ENCODE data around the gene RADIL. TPM values are rescaled to one million over a fixed set of nuclear protein-coding genes. Genes with fewer than 3 reads are reported as not detected.
"Not testable (repeated sequence)": the region's sequence is repeated elsewhere in the genome, so short reads cannot be mapped to it uniquely, and the experiment has no call there.

RADIL gene, protein sequence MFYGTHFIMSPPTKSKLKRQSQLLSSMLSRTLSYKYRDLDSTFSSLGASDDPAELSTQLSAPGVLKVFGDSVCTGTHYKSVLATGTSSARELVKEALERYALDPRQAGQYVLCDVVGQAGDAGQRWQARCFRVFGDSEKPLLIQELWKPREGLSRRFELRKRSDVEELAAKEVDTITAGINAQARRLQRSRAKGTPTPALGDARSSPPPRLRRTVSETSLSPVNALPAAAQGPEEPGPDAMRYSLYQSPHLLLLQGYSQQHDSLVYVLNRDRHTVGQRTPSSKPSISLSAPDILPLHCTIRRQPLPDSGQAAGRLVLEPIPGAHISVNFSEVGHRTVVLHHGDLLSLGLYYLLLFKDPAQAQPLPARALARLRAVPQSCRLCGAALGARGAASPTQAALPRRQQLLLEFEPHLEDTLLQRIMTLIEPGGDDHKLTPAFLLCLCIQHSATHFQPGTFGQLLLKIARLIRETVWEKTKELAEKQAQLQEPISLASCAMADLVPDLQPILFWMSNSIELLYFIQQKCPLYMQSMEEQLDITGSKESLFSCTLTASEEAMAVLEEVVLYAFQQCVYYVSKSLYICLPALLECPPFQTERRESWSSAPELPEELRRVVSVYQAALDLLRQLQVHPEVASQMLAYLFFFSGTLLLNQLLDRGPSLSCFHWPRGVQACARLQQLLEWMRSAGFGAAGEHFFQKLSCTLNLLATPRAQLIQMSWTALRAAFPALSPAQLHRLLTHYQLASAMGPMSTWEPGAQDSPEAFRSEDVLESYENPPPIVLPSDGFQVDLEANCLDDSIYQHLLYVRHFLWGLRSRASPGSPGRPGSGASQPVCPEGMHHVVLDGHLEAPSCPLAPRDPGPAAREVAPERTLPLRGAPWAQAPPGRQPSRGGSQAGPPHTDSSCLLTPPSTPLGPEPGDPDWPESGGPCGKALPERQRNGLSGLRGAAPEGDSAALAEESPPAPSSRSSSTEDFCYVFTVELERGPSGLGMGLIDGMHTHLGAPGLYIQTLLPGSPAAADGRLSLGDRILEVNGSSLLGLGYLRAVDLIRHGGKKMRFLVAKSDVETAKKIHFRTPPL
- total RNA-seq, result 19.8 TPM

- DNase-seq (ENCODE audit: low spot score), result peak; percentile 98
- ATAC-seq, result peak; percentile 94
- intact Hi-C loops (cut with DNase I), result loop anchor here (2.0 to 5.0 kb wide), 2 partner anchors 29 to 81 kb away; no protein-coding TSS in a partner anchor
Measured at GRCh38 chr7:4883372-4884144, at the start of gene RADIL. RADIL (minus strand) TSS chr7:4883716; CDS start chr7:4878139, 5,577 bp downstream.

DNA sequence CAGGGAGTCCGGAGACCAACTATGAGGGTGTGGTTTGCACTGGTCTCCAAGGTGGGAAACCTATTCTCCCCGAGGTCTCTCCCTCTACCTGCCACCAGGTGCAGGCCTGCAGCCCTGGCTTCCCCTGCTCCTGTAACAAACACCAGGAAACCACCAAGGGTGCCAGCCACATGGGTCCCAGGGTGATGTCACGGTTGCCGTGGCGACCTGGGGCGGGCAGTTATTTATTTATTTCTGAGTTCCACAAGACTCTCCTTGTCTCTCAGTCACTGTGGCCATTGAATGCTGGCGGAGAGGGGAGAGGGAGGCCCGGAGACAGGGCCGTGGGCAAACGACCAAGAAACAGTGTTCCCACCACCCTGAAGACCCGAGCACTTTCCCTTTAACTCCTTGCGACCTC lies 48.4 kb upstream of the RADIL start:
- DNase-seq (ENCODE audit: low spot score), result peak; percentile 81
- peak; percentile 70 for ATAC-seq
- intact Hi-C loops (cut with DNase I), result no loop called here

DNA sequence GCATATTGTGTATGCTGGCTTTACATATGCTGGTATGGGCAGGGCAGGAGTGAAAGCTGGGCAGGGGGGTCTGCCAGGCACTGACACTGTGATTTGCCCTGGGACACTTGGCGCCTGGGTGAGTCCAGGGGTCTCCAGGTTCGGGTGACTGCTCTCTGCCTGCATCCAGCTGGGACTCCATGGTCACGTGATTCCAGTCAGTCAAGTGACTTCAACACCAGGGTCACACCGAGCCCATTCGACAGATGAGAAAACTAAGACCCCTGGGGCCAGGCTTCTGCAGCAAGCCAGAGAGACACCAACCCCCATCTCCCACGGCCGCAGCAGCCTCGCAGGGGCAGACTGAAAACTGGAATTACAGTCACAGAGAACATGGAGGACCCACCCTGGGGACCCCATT lies 45.5 kb upstream of the RADIL start:
- DNase-seq (ENCODE audit: low spot score), result no peak
- ATAC-seq, result no peak
- intact Hi-C loops (cut with DNase I), result no loop called here

DNA sequence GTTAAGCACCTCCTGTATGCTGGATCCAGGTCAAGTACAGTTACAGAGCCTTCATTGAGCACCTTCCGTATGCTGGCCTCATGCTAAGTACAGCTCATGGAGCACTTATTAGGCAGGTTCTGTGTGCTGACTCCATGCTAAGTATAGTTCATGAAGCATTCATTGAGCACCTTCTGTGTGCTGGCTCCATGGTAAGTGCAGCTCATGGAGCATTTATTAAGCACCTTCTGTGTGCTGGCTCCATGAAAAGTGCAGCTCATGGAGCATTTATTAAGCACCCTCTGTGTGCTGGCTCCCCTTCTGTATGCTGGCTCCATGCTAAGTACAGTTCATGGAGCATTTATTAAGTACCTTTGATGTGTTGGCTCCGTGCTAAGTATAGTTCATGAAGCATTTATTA lies 44.9 kb upstream of the RADIL start:
- no peak for DNase-seq (ENCODE audit: low spot score)
- ATAC-seq, result no peak
- intact Hi-C loops (cut with DNase I), result no loop called here

- intact Hi-C loops (cut with DNase I), result loop anchor here (5.0 kb wide), 1 partner anchor 58 kb away; the partner anchor contains the start of gene PAPOLB
- no peak for DNase-seq (ENCODE audit: low spot score)
- no peak for ATAC-seq
Measured at GRCh38 chr7:4919969-4920766, 36.7 kb upstream of the RADIL start.

- no peak for DNase-seq (ENCODE audit: low spot score)
- ATAC-seq, result no peak
- intact Hi-C loops (cut with DNase I), result loop anchor here (5.0 kb wide), 1 partner anchor 54 kb away; the partner anchor contains the start of gene PAPOLB
Measured at GRCh38 chr7:4916113-4916512, 32.6 kb upstream of the RADIL start.

GRCh38 chr7:4911111-4911828 lies 27.8 kb upstream of the RADIL start:
- no peak for DNase-seq (ENCODE audit: low spot score)
- intact Hi-C loops (cut with DNase I), result no loop called here
- no peak for ATAC-seq

- DNase-seq (ENCODE audit: low spot score) (no peak), ATAC-seq (no peak)
- intact Hi-C loops (cut with DNase I), result loop anchor here (10.0 kb wide), 1 partner anchor 1842 kb away; no protein-coding TSS in a partner anchor
Measured at GRCh38 chr7:4906682-4907081, 23.2 kb upstream of the RADIL start.

GRCh38 chr7:4905171-4905570 lies 21.7 kb upstream of the RADIL start:
- no peak for ATAC-seq
- intact Hi-C loops (cut with DNase I), result loop anchor here (10.0 kb wide), 1 partner anchor 1840 kb away; no protein-coding TSS in a partner anchor
- DNase-seq (ENCODE audit: low spot score), result no peak

DNA sequence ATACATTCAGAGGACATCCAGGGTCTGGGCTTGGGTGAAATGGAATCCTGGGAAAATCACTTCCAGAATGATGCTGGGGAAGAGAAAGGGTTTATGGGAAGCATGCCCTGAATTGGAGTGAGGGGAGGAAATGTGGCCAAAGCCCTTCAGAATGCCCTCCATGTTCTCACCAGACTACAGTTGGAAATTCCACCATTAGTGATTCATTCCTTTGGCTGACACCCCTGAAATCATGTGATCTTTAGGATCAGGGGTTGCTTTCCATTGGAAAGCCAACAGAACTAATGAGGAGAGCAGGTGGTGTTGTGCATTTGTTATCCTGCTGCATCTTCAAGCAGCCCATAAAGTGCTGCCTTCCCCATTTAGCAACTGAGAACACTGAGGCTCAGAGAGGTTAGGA lies 20.8 kb upstream of the RADIL start:
- intact Hi-C loops (cut with DNase I), result loop anchor here (10.0 kb wide), 1 partner anchor 1840 kb away; no protein-coding TSS in a partner anchor
- ATAC-seq (no peak), DNase-seq (ENCODE audit: low spot score) (no peak)

GRCh38 chr7:4895766-4896165 lies 12.2 kb upstream of the RADIL start:
- intact Hi-C loops (cut with DNase I), result loop anchor here (1.0 kb wide), 1 partner anchor 23 kb away; no protein-coding TSS in a partner anchor
- no peak for DNase-seq (ENCODE audit: low spot score)
- ATAC-seq, result no peak

- intact Hi-C loops (cut with DNase I), result no loop called here
- no peak for DNase-seq (ENCODE audit: low spot score)
- ATAC-seq, result no peak
Measured at GRCh38 chr7:4894482-4894881, 11.0 kb upstream of the RADIL start.

- no peak for DNase-seq (ENCODE audit: low spot score)
- no peak for ATAC-seq
- intact Hi-C loops (cut with DNase I), result no loop called here
Measured at GRCh38 chr7:4893929-4894475, 10.5 kb upstream of the RADIL start.

DNA sequence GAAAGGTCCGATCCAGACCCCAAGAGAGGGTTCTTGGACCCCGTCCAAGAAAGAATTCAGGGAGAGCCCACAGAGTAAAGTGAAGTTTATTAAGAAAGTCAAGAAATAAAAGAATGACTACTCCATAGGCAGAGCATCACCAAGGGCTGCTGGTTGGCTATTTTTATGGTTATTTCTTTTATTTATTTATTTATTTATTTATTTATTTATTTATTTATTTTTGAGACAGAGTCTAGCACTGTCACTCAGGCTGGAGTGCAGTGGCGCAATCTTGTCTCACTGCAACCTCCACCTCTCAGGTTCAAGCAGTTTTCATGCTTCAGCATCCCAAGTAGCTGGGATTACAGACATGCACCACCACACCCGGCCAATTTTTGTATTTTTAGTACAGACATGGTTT lies 9.7 kb upstream of the RADIL start:
- ATAC-seq; DNase-seq (ENCODE audit: low spot score); intact Hi-C loops (cut with DNase I): not testable (repeated sequence)

- DNase-seq (ENCODE audit: low spot score); intact Hi-C loops (cut with DNase I); ATAC-seq: not testable (repeated sequence)
Measured at GRCh38 chr7:4891522-4891921, 8.0 kb upstream of the RADIL start.

DNA sequence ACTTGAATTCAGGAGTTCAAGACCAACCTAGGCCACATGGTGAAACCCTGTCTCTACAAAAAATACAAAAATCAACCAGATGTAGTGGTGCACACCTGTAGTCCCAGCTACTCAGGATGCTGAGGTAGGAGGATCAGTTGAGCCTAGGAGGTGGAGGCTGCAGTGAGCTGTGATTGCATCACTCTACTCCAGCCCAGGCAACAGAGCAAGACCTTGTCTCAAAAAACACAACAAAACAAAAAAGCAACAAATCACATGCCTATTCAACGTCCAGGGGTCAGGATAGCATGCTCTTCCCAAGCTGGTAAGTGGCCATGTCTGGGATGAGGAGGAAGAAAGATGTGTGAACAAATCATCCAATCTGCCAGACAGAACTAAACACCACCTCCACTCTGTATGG lies 6.2 kb upstream of the RADIL start:
- ATAC-seq, result no peak
- no peak for DNase-seq (ENCODE audit: low spot score)
- intact Hi-C loops (cut with DNase I), result no loop called here

GRCh38 chr7:4888161-4888560 lies 4.6 kb upstream of the RADIL start:
- no peak for ATAC-seq
- DNase-seq (ENCODE audit: low spot score), result no peak
- intact Hi-C loops (cut with DNase I), result no loop called here

Measured in sciatic nerve (tissue), 2 donors.